Colonic mucosa (tissue), 4 donors: ENCODE data around the gene SYNDIG1. TPM values are rescaled to one million over a fixed set of nuclear protein-coding genes. Genes with fewer than 3 reads are reported as not detected.
A peak's percentile ranks its signal among the peaks of the same experiment; 100 is the strongest.
"Not testable (repeated sequence)": the region's sequence is repeated elsewhere in the genome, so short reads cannot be mapped to it uniquely, and the experiment has no call there.

Experiments
- DNase-seq: peaks from one replicate; pipeline ENCODE4 v3.0.0-alpha.2; 2020
- H3K27ac ChIP-seq: fragments of 200-600 bp; one replicate; pipeline ENCODE4 v1.8.0; 2021
- H3K27me3 ChIP-seq: fragments of 200-600 bp; one replicate; pipeline ENCODE4 v1.8.0; 2021
- H3K36me3 ChIP-seq: fragments of 200-600 bp; one replicate; pipeline ENCODE4 v1.8.0; 2021
- H3K4me1 ChIP-seq: fragments of 200-600 bp; one replicate; pipeline ENCODE4 v1.8.0; 2021; ENCODE audit warnings: mild to moderate bottlenecking
- H3K4me3 ChIP-seq: fragments of 200-600 bp; one replicate; pipeline ENCODE4 v1.8.0; 2021
- H3K9ac ChIP-seq, 2 donors: one replicate each; pipeline ENCODE4 v1.7.0; 2013; ENCODE audit warnings: control low read depth in 2 of 2, low read depth in 2 of 2, low read length in 2 of 2
- H3K9me3 ChIP-seq: fragments of 200-600 bp; one replicate; pipeline ENCODE4 v1.8.0; 2021
- CTCF ChIP-seq: fragments of 200-600 bp; IDR thresholded peaks from one replicate; pipeline ENCODE4 v1.8.0; 2022; ENCODE audit warnings: antibody characterized with exemption, mild to moderate bottlenecking
- intact Hi-C: fragments of 100-400 bp; cut with DNase I; formaldehyde crosslinking; loops from one replicate; pipeline ENCODE4 v1.14.1; 2022
- total RNA-seq, 2 donors: library from RNA; stranded (reverse); fragmentation: NEBNext Ultra II Directional in 1 of 2; extraction: Animal tissue kit (Norgen Biotek cat#: 25700) in 1 of 2; gene quantifications; one replicate each; pipeline ENCODE4 v1.2.1, GENCODE V29; 2021
- donor health status: healthy.
- donor health status: DM: no; HTN: no; CAD: no.
- donor health status: DM: no; HTN: no; CAD: no.

SYNDIG1 gene
- total RNA-seq, 2 donors from 2014 or later: 0.10 to 0.19 TPM

GRCh38 chr20:24504331-24505285 is 35.2 kb downstream of the SYNDIG1 start:
- Histone ChIP-seq H3K27ac (no peak overlapping the region), H3K4me1 (no peaks in the 10 kb centered on the region), H3K4me3 (no peak overlapping the region), H3K9ac (no peak overlapping the region), H3K27me3 (no peaks in the 10 kb centered on the region), H3K9me3 (no peaks in the 10 kb centered on the region), H3K36me3 (no peaks in the 10 kb centered on the region)
- intact Hi-C loops: no loop called here
- no peak for TF ChIP-seq CTCF
- DNase-seq: peak; percentile 6

DNA sequence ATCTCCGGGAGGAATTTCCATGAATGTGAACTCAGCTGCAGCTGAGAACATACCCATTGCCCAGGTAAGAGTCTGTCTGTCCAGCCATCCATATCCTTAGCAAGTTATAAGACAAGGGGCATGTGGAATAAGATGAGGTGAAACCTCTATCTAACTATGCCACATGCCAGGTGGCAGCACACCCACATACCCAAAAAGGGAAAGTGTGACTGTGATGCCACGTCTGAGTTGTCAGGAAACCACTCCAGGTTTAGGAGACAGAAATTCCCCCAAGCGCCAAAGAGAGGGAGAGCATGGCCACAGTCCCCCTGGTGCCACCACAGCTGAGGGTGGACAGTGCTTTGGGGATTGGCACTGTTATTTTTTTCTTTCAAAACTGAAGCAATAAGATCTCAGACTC is 36.7 kb downstream of the SYNDIG1 start:
- peak; percentile 8 for DNase-seq

DNA sequence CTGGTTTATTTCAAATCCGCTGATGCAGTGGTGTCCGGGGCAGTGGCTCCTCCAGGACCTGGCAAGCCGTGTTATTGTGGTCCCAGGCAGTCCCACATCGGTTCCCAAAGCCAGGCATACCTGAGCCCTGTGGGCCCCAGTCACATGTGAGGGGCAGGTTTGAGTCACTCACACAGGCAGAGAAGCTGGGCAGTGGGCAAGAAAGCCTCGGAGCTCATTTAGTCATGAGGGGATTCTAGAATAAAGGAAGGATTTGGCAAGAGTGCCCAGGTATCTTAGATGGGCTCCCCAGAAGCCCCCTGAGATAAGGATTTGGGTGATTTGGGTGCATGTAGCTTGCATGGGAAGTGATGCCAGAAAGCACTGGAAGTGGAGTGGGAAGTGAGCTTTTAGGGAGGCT is 37.3 kb downstream of the SYNDIG1 start:
- H3K4me3 ChIP-seq: no peak overlapping the region
- no peak overlapping the region for H3K9ac ChIP-seq
- no peaks in the 10 kb centered on the region for H3K36me3 ChIP-seq
- no peaks in the 10 kb centered on the region for H3K27me3 ChIP-seq
- intact Hi-C loops: no loop called here
- no peaks in the 10 kb centered on the region for H3K4me1 ChIP-seq
- no peak for DNase-seq
- H3K9me3 ChIP-seq: no peaks in the 10 kb centered on the region
- H3K27ac ChIP-seq: no peak overlapping the region
- TF ChIP-seq CTCF: no peak

More for the DNA sequence above, 36.7 kb downstream of the SYNDIG1 start:
- H3K4me1 ChIP-seq: no peaks in the 10 kb centered on the region
- H3K27me3 ChIP-seq: no peaks in the 10 kb centered on the region
- no peaks in the 10 kb centered on the region for H3K9me3 ChIP-seq
- no peak overlapping the region for H3K27ac ChIP-seq
- intact Hi-C loops: no loop called here
- no peak overlapping the region for H3K4me3 ChIP-seq
- no peaks in the 10 kb centered on the region for H3K36me3 ChIP-seq
- H3K9ac ChIP-seq: no peak overlapping the region
- TF ChIP-seq CTCF: no peak

- DNase-seq: peak; percentile 16
- no peaks in the 10 kb centered on the region for H3K4me1 ChIP-seq
- TF ChIP-seq CTCF: no peak
- no peaks in the 10 kb centered on the region for H3K36me3 ChIP-seq
- no peaks in the 10 kb centered on the region for H3K9me3 ChIP-seq
- H3K27ac ChIP-seq: no peak overlapping the region
- no peak overlapping the region for H3K9ac ChIP-seq
- no peaks in the 10 kb centered on the region for H3K27me3 ChIP-seq
- intact Hi-C loops: no loop called here
- H3K4me3 ChIP-seq: no peak overlapping the region
Observed at GRCh38 chr20:24507182-24507853, 37.9 kb downstream of the SYNDIG1 start.

- DNase-seq: peak; percentile 48
- H3K9ac ChIP-seq, H3K27ac ChIP-seq, H3K4me3 ChIP-seq, H3K4me1 ChIP-seq, H3K27me3 ChIP-seq, intact Hi-C loops, H3K9me3 ChIP-seq, H3K36me3 ChIP-seq: not testable (repeated sequence)
Observed at GRCh38 chr20:24512441-24512840, 43.0 kb downstream of the SYNDIG1 start.

DNA sequence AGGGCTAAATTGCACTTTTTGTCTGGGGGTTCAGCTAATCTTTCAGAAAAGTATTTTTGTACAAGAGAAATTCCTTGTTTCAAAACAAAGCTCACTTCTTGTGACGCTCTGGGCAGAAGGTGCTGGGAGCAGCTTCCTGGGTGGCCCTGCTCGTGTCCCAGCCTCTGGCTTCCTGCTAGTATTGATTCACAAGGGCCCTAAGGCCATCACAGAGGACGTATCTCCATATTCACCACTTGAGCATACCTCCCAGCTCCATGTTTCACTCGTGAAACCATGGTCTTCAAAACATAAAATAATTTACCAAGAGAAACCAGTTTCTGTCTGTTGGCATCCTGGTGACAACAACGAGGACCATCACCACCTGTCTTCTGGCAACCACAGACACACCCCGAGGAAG is 49.1 kb downstream of the SYNDIG1 start:
- Histone ChIP-seq H3K9ac (no peak overlapping the region), H3K27me3 (no peaks in the 10 kb centered on the region), H3K9me3 (no peaks in the 10 kb centered on the region), H3K4me3 (no peak overlapping the region), H3K27ac (no peak overlapping the region), H3K4me1 (no peaks in the 10 kb centered on the region), H3K36me3 (no peaks in the 10 kb centered on the region)
- no peak for TF ChIP-seq CTCF
- DNase-seq: no peak
- intact Hi-C loops: no loop called here
